ENCODE data around the gene ADGRV1. TPM values are rescaled to one million over a fixed set of nuclear protein-coding genes. Genes with fewer than 3 reads are reported as not detected.

The ADGRV1 gene
- total RNA-seq, 4 donors from 2014 or later: 0.08 to 0.87 (median 0.41) TPM

- Histone ChIP-seq H3K4me1 (peaks cover 0 to 17% (median 7%) of the 10 kb centered on the region in 3 donors), H3K9me3 (no peaks in the 10 kb centered on the region), H3K4me3 (no peak overlapping the region), H3K36me3 (no peaks in the 10 kb centered on the region), H3K27me3 (peaks cover 87% of the 10 kb centered on the region), H3K27ac (no peak overlapping the region)
- TF ChIP-seq POLR2AphosphoS5 (IDR thresholded peaks at IDR 0.05) (no peak), POLR2A (IDR thresholded peaks at IDR 0.05) (no peak), EP300 (IDR thresholded peaks at IDR 0.05) (no peak)
- TF ChIP-seq, protein P1, sequence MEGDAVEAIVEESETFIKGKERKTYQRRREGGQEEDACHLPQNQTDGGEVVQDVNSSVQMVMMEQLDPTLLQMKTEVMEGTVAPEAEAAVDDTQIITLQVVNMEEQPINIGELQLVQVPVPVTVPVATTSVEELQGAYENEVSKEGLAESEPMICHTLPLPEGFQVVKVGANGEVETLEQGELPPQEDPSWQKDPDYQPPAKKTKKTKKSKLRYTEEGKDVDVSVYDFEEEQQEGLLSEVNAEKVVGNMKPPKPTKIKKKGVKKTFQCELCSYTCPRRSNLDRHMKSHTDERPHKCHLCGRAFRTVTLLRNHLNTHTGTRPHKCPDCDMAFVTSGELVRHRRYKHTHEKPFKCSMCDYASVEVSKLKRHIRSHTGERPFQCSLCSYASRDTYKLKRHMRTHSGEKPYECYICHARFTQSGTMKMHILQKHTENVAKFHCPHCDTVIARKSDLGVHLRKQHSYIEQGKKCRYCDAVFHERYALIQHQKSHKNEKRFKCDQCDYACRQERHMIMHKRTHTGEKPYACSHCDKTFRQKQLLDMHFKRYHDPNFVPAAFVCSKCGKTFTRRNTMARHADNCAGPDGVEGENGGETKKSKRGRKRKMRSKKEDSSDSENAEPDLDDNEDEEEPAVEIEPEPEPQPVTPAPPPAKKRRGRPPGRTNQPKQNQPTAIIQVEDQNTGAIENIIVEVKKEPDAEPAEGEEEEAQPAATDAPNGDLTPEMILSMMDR (IDR thresholded peaks at IDR 0.05): no peak
- ATAC-seq: no peak
- 9 to 22% methylated on average over 9 of the region's 9 CpGs for WGBS, 2 donors (ENCODE audit: low coverage in 1 of 2)
Measured at GRCh38 chr5:90557391-90557790, 1.2 kb upstream of the ADGRV1 start.

DNA sequence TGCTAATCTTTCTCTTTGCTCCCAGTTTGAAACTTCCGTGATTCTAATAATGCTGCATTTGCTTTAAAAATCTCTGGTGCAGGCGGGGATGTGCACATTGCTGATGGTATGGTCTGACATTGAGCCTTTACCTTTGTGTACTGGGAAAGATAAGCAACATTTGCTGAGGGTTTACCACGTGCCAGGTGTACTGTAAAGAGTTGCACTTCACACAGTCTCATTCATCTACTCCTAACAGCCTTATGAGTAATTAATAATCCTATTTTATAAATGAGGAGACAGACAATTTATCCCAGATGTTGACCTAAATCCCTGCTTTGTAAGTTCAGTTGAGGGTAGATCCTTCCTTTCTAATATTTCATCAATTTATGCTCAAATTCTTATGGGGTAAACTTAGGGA, 726 bp upstream of the ADGRV1 start:
- ATAC-seq: no peak
- H3K27me3 ChIP-seq: peaks cover 85% of the 10 kb centered on the region
- no peak overlapping the region for H3K27ac ChIP-seq
- no peaks in the 10 kb centered on the region for H3K36me3 ChIP-seq
- H3K9me3 ChIP-seq: no peaks in the 10 kb centered on the region
- TF ChIP-seq POLR2AphosphoS5 (IDR thresholded peaks at IDR 0.05): no peak
- TF ChIP-seq EP300 (IDR thresholded peaks at IDR 0.05): no peak
- TF ChIP-seq, protein P1 (IDR thresholded peaks at IDR 0.05): no peak
- TF ChIP-seq POLR2A (IDR thresholded peaks at IDR 0.05): no peak
- 10 to 27% methylated on average over 3 of the region's 3 CpGs for WGBS, 2 donors (ENCODE audit: low coverage in 1 of 2)
- peaks cover 0 to 17% (median 7%) of the 10 kb centered on the region in 3 donors for H3K4me1 ChIP-seq
- H3K4me3 ChIP-seq: peak overlapping the region in 1 of 2 donors; percentile 38

DNA sequence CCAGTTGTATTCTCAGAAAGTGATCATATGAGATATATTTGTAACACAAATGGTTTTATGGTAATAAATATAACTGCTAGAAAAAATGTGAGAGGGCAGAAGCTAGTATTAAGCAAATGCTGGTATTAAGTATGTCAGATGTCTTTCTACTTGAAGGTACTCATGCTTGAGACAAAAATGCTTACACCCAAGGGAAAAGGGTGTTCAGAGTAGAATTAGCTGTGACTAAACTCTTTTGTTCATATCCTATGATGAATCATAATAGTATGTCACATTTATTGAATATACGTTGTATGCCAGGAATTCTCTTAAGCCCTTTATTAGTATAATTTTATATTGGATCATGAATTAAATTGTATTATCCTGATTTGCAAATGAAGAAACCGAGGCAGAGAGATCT, 2.2 kb downstream of the ADGRV1 start:
- no peak for ATAC-seq
- H3K27ac ChIP-seq: no peak overlapping the region
- H3K36me3 ChIP-seq: no peaks in the 10 kb centered on the region
- H3K4me3 ChIP-seq: no peak overlapping the region
- peaks cover 0 to 17% (median 7%) of the 10 kb centered on the region in 3 donors for H3K4me1 ChIP-seq
- no peaks in the 10 kb centered on the region for H3K9me3 ChIP-seq
- H3K27me3 ChIP-seq: peaks cover 76% of the 10 kb centered on the region
- TF ChIP-seq POLR2A (IDR thresholded peaks at IDR 0.05): no peak
- no peak for TF ChIP-seq EP300 (IDR thresholded peaks at IDR 0.05)
- TF ChIP-seq, protein P1 (IDR thresholded peaks at IDR 0.05): no peak
- TF ChIP-seq POLR2AphosphoS5 (IDR thresholded peaks at IDR 0.05): no peak
- WGBS, 2 donors (ENCODE audit: low coverage in 1 of 2): 61 to 67% methylated on average over 2 of the region's 2 CpGs

GRCh38 chr5:90561766-90562165, 3.2 kb downstream of the ADGRV1 start:
- ATAC-seq: no peak
- no peak overlapping the region for H3K27ac ChIP-seq
- H3K9me3 ChIP-seq: no peaks in the 10 kb centered on the region
- no peak overlapping the region for H3K4me3 ChIP-seq
- H3K27me3 ChIP-seq: peaks cover 69% of the 10 kb centered on the region
- H3K4me1 ChIP-seq: peaks cover 0 to 17% (median 7%) of the 10 kb centered on the region in 3 donors
- H3K36me3 ChIP-seq: no peaks in the 10 kb centered on the region
- TF ChIP-seq EP300 (IDR thresholded peaks at IDR 0.05) (no peak), POLR2A (IDR thresholded peaks at IDR 0.05) (no peak), POLR2AphosphoS5 (IDR thresholded peaks at IDR 0.05) (no peak)
- TF ChIP-seq, protein P1 (IDR thresholded peaks at IDR 0.05): no peak
- WGBS, 2 donors (ENCODE audit: low coverage in 1 of 2): 39 to 63% methylated on average over 1 of the region's 1 CpG

GRCh38 chr5:90562341-90562740, 3.7 kb downstream of the ADGRV1 start:
- 56 to 75% methylated on average over 4 to 5 of the region's 5 CpGs for WGBS, 2 donors (ENCODE audit: low coverage in 1 of 2)
- ATAC-seq: no peak

More at GRCh38 chr5:90562341-90562740, 3.7 kb downstream of the ADGRV1 start:
- Histone ChIP-seq H3K27ac (no peak overlapping the region), H3K4me3 (no peak overlapping the region), H3K27me3 (peaks cover 63% of the 10 kb centered on the region), H3K36me3 (no peaks in the 10 kb centered on the region), H3K4me1 (peaks cover 0 to 17% (median 7%) of the 10 kb centered on the region in 3 donors), H3K9me3 (no peaks in the 10 kb centered on the region)
- TF ChIP-seq POLR2A (IDR thresholded peaks at IDR 0.05): no peak
- TF ChIP-seq POLR2AphosphoS5 (IDR thresholded peaks at IDR 0.05): no peak
- TF ChIP-seq, protein P1 (IDR thresholded peaks at IDR 0.05): no peak
- TF ChIP-seq EP300 (IDR thresholded peaks at IDR 0.05): no peak
